HG02840 (cell line): ENCODE results near the gene OR4B1.
"Not testable (repeated sequence)": the region's sequence is repeated elsewhere in the genome, so short reads cannot be mapped to it uniquely, and the experiment has no call there.

Source experiments
- ATAC-seq: cut with Tn5 transposase; IDR thresholded peaks from one replicate; pipeline ENCODE4 v1.9.1; 2021; ENCODE audit warnings: mild to moderate bottlenecking, moderate library complexity, moderate number of reproducible peaks; ENCODE audit not compliant: unreplicated experiment, low FRiP score

Gene OR4B1

DNA sequence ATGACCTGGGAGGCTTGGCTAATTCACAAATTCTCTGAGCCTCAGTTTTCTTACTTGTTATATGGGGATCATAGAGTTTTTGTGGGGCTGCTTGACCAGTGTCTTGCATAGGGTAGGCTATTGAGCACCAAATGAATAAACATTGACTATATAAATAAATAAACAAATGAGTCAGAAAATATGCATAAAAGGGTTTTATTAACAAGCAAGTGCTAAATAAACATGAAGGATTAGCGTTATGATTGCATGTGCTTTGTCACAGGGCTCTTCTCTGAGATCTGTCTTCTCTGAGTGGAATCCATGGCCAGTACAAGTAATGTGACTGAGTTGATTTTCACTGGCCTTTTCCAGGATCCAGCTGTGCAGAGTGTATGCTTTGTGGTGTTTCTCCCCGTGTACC is at the start of gene OR4B1:
Gene OR4B1 (plus strand): TSS at position 301 of the 400 bp plus-strand sequence. CDS start 0 bp downstream, at position 301.
- no peak for ATAC-seq

GRCh38 chr11:48167380-48167779 is 49.2 kb upstream of the OR4B1 start:
- ATAC-seq, result no peak

GRCh38 chr11:48168815-48169214 is 47.8 kb upstream of the OR4B1 start:
- ATAC-seq, result no peak

GRCh38 chr11:48169259-48169658 is 47.4 kb upstream of the OR4B1 start:
- ATAC-seq, result no peak

- ATAC-seq, result no peak
Observed at GRCh38 chr11:48169717-48170116, 46.9 kb upstream of the OR4B1 start.

DNA sequence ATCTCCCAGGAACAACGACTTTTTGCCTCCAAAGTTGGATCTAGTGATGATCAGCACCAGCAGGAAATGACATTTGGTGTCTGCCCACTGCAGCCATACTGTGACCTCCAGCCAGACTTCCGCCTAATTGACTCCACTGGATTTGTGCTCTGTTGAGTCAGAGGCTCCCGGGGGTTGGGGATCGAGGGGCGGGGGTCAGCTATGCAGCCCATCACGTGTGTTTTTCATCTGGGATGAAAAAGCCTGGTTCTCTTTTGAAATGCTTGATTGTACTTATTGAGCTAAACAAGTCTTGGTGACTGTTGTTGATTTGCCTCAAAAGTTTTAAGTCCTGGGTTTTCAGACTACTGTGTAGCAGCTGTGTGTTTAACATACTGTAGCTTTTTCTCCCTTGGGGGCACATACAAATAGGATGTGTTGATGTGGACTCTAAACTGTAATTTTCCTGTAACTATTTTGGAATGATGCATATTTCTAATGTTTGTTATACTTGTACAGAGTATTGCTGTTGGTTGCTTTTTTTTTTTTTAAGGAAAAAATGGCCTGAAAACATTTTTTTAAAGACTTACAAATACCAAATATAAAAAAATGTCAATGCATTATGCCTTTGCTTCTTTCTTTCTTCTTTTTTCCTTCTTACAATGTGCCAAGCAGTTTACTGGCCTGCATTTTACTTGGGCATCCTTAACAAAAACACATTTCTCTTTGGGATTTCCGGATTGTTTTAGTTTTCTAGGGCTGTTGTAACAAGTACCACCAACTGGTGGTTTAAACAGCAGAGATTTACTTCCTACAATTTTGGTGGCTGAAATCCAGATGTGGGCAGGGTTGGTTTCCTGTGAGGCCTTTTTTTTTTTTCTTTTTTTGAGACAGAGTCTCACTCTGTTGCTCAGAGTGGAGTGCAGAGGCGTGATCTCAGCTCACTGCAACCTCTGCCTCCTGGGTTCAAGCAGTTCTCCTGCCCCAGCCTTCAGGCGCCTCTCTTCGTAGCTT is 46.1 kb upstream of the OR4B1 start:
- ATAC-seq, result no peak

DNA sequence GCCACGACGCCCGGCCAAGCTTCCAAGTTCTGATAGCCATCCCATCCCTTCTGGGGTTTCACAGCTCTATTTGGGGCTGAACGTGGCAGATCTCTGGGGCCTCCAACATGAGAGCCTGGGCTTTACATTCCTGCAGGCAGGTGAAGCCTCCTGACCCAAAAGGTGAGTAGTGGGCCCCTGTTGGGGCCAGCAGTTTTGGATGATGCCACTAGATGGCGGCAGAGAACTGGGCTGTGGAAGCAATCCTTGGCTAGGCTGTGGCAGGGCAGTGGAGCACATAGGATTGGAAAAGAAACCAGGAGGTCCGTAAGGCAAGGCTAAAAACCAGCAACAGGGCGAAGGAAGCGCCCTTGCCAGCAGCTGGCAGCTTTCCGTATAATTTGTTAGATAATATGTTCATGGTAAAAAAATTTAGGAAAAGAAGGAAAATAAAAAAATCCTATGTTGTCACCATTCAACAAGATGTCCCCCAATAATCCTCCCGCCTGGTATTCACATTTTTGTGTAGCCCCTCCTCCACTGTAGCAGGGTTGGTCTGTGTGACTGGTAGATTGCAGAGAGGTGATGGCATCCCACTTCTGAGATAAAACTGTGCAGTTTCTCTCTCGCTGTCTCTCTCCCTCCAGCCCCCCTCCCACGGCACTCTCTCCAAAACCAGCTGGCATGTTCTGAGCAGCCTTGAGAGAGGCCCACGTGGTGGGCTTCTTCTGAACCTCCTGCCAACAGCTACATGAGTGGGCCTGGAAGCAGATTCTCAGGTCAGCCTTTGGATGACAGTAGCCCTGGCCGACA is 43.6 kb upstream of the OR4B1 start:
- ATAC-seq, result no peak

DNA sequence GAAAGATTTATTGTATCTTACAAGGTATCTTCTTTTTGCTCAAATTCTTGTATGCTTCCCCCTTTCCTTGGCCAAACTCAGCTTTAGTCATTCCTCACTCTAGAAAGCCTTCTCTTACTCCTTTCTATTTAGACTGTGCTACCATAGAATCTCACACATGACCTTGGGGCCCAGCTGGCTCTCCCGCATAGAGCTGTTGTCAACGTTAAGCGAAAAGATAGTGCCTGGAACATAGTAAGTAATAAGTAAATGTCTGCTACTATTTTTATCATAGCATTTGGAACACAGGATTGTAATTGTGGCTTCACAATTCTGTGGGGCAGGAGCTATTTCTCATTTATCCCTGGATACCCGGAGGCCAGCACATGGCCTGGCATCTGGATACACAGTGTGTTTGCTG is 38.9 kb upstream of the OR4B1 start:
- no peak for ATAC-seq

GRCh38 chr11:48180627-48181026 is 36.0 kb upstream of the OR4B1 start:
- ATAC-seq, result no peak

DNA sequence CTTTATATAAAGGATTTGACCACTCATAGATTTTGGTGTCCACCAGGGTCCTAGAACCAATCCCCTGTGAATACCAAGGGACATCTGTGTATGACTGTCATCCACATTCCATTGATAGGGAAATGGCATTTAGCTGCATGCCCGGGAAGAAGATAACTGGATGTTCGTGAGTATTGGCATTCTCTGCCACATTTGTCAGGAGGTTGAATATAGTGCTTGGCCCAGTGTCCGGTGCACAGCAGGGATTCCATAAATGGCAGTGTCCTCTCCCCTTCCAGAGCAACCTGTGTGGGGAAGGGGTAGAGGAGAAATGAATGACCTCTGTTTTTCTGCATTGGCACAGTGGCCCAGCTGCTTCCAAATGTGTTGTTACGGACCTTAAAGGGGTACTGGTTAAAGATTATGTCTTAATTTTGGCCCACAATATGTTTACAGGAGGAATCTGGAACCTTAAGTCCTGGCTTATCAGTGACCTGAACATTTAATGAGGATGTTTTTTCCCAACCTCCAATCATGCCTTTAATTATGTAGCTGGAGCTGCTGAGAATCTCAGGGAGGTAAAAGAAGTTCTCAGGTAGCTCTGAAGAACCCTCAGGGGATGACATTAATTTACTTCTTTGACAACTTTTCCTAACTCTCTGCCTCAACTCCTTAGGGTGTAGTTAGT is 33.6 kb upstream of the OR4B1 start:
- ATAC-seq, result no peak

DNA sequence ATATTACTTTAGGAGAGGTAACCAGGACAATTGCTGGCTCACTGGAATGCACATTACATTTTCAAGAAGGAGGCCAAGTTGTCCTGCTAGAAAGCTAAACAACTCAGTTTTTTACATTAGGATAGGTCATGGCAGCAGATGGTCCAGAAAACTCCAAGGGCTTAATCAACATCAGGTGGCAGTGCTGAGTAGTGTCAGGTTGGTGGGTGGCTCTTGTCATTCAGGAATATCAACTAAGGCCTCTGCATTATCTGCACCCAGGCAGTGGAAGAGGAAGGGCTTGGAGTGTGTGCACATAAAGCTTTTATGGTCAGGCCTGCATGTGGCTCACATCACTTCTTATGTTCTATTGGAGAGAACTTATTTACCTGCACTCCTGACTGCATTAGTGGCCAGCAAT is 32.2 kb upstream of the OR4B1 start:
- no peak for ATAC-seq

DNA sequence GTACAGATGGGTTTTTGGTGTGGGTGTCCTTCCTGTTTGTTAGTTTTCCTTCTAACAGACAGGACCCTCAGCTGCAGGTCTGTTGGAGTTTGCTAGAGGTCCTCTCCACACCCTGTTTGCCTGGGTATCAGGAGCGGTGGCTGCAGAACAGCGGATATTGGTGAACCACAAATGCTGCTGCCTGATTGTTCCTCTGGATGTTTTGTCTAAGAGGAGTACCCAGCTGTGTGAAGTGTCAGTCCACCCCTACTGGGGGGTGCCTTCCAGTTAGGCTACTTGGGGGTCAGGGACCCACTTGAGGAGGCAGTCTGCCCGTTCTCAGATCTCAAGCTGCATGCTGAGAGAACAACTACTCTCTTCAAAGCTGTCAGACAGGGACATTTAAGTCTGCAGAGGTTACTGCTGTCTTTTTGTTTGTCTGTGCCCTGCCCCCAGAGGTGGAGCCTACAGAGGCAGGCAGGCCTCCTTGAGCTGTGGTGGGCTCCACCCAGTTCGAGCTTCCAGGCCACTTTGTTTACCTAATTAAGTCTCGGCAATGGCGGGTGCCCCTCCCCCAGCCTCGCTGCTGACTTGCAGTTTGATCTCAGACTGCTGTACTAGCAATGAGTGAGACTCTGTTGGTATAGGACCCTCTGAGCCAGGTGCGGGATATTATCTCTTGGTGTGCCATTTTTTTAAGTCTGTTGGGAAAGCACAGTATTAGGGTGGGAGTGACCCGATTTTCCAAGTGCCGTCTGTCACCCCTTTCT is 25.5 kb upstream of the OR4B1 start:
- ATAC-seq, result not testable (repeated sequence)

DNA sequence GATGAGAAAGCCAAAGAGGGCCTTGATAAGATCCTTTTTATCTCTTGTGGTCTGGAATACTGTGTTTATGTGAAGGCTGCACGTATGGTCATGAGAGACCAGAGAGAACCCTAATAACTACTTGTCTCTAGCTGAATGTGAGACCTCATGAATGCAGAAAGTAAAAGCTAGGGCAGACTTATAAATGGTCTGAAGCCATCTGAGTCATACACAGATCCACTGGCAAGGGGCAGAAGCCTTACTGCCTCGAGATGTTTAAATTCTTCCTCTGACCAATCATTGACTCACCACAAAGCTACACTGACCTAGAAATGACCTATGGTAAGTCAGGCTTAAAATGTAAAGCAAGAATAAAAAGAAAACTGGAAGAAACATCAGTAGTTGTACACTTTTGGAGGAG is 22.7 kb upstream of the OR4B1 start:
- no peak for ATAC-seq

DNA sequence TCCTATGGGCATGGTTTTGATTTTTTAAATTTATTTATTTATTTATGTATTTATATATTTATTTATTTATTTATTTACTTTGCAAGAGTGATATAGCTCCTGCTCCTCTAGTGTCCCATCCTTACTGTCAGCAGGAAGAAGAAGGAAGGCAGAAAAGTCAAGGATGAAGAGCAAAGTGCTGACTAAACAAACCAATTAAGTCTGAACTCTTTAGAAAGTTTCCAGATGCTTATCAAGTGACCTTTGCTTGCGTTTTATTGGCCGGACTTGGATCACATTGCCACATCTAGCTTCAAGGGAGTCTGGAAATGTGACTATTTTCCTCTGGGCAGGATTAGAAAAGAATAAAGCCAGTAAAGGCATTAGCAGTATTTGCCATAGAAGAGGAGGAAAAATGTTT is 8.7 kb upstream of the OR4B1 start:
- no peak for ATAC-seq

- no peak for ATAC-seq
Observed at GRCh38 chr11:48210052-48210451, 6.6 kb upstream of the OR4B1 start.

- no peak for ATAC-seq
Observed at GRCh38 chr11:48228761-48229160, 12.2 kb downstream of the OR4B1 start.

- ATAC-seq, result not testable (repeated sequence)
Observed at GRCh38 chr11:48230057-48230456, 13.4 kb downstream of the OR4B1 start.

- ATAC-seq, result no peak
Observed at GRCh38 chr11:48237727-48238126, 21.1 kb downstream of the OR4B1 start.

DNA sequence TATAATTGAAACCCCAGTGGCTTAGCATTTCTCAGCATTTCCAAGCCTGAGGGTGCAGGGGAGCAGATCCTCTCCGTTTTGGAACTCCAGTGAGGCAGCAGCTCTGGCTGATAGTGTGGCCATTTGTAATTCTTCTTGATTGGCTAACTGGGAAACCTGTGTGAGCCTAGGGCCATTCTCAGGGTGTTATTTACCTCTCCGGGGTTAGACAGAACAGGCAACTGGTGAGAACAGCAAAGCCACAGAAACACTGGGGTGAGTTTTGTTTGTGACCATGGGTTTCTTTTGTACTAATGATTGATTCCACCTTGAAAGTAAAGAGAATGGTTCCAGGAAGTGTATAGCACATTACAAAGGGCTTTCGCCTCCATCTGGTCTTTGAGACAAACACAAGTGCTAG is 25.9 kb downstream of the OR4B1 start:
- ATAC-seq, result no peak

- no peak for ATAC-seq
Observed at GRCh38 chr11:48244804-48245203, 28.2 kb downstream of the OR4B1 start, which contains the start of gene OR4X2. TSS of gene OR4X2 (plus strand) at chr11:48245104. CDS start at chr11:48245104, 0 bp downstream.
